Hepatocyte (in vitro differentiated cells): ENCODE measurements around the gene ECE1.

Source experiments
- CTCF ChIP-seq: fragments of 200-600 bp; sonication (generic); IDR thresholded peaks from 2 replicates; pipeline ENCODE4 v1.5.1; 2016; ENCODE audit warnings: antibody characterized with exemption, mild to moderate bottlenecking; ENCODE audit not compliant: poor library complexity
- EZH2phosphoT487 ChIP-seq: fragments of 200-600 bp; sonication (generic); IDR thresholded peaks from one replicate; pipeline ENCODE4 v1.6.1; 2018; ENCODE audit warnings: antibody characterized with exemption, mild to moderate bottlenecking, low read depth, moderate library complexity; ENCODE audit not compliant: unreplicated experiment, severe bottlenecking

- TF ChIP-seq CTCF: no peak
- no peak for TF ChIP-seq EZH2phosphoT487
Observed at GRCh38 chr1:21271550-21271949, 18.7 kb downstream of the ECE1 start.
